Neural cell (in vitro differentiated cells): Measurements from ENCODE around the gene ADAP2.

Experiments
- CTCF ChIP-seq: fragments of 450-650 bp; IDR thresholded peaks from 2 replicates; pipeline ENCODE4 v1.5.1; 2014; ENCODE audit warnings: antibody characterized with exemption, mild to moderate bottlenecking, moderate library complexity; ENCODE audit not compliant: poor library complexity, severe bottlenecking
- EP300 ChIP-seq: fragments of 450-650 bp; conservative IDR thresholded peaks from 2 replicates; pipeline ENCODE4 v1.6.1; 2014; ENCODE audit warnings: antibody characterized with exemption, mild to moderate bottlenecking, moderate library complexity; ENCODE audit not compliant: poor library complexity, severe bottlenecking
- EZH2 ChIP-seq: fragments of 200-600, 300-800 bp; shearing (Covaris generic), sonication (generic); IDR thresholded peaks from 2 replicates; pipeline ENCODE4 v1.6.1; 2014; ENCODE audit warnings: antibody characterized with exemption, low read length, borderline replicate concordance, mild to moderate bottlenecking; ENCODE audit not compliant: insufficient read depth, poor library complexity, severe bottlenecking
- MXI1 ChIP-seq: fragments of 450-650 bp; conservative IDR thresholded peaks from 2 replicates; pipeline ENCODE4 v1.6.1; 2014; ENCODE audit warnings: antibody characterized with exemption, mild to moderate bottlenecking; ENCODE audit not compliant: poor library complexity, severe bottlenecking
- POLR2AphosphoS5 ChIP-seq: IDR thresholded peaks from 2 replicates; pipeline ENCODE4 v1.6.1; 2012
- REST ChIP-seq: IDR thresholded peaks from 2 replicates; pipeline ENCODE4 v1.6.1; 2012; ENCODE audit warnings: borderline replicate concordance

GRCh38 chr17:30958187-30958586 lies 36.4 kb downstream of the ADAP2 start:
- TF ChIP-seq EP300 (no peak), CTCF (no peak), POLR2AphosphoS5 (no peak), REST (no peak), EZH2 (no peak), MXI1 (no peak)
